HL-60/S4 treated with retinoic acid at 250 ng/mL for 4 days and 3 days (cell line): ENCODE measurements around the gene LRCH2.
"Not testable (repeated sequence)": the region's sequence is repeated elsewhere in the genome, so short reads cannot be mapped to it uniquely, and the experiment has no call there.

Source experiments
- in situ Hi-C: fragments of 300-500 bp; cut with MboI; formaldehyde crosslinking; loops from 2 replicates; pipeline ENCODE4 v1.7.0; 2022; ENCODE audit warnings: low sequenced_read_pairs

Gene LRCH2, protein sequence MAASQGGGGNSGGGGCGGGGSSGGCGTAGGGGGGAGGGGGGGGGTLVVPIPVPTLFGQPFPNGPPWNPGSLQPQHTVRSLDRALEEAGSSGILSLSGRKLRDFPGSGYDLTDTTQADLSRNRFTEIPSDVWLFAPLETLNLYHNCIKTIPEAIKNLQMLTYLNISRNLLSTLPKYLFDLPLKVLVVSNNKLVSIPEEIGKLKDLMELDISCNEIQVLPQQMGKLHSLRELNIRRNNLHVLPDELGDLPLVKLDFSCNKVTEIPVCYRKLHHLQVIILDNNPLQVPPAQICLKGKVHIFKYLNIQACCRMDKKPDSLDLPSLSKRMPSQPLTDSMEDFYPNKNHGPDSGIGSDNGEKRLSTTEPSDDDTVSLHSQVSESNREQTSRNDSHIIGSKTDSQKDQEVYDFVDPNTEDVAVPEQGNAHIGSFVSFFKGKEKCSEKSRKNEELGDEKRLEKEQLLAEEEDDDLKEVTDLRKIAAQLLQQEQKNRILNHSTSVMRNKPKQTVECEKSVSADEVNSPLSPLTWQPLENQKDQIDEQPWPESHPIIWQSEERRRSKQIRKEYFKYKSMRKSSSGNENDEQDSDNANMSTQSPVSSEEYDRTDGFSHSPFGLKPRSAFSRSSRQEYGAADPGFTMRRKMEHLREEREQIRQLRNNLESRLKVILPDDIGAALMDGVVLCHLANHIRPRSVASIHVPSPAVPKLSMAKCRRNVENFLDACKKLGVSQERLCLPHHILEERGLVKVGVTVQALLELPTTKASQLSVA

GRCh38 chrX:115233497-115234455 lies at the start of gene LRCH2:
LRCH2 (minus strand) TSS chrX:115234096; CDS start chrX:115234041, 55 bp downstream.
- in situ Hi-C loops = no loop called here

DNA sequence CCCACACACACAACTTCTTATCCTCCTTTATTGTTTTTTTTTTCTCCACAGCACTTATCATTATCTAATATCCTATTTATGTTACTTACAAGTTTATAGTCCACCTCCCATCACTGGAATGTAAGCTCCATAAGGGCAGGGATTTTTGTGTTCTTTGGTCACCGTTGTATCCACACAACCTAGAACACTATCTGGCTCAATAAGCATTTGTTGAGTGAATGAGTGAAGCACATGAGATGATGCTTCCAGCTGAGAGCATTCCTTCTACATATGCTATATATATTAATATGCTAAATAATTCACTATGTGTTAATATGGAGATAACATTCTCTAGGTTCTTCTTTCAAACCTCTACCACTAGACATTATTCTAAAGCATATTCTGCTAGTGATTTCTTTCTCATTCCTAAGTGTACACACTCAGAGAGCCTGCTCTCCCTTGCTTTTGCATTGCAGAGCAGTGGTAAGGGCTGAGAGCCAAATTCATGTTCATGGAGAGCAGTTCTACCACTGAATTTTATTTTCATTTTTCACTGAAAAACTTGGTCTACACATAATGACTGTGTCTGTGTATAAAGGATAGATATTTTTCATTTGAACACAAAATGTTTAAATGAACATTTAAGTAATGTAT lies 35.3 kb upstream of the LRCH2 start:
- in situ Hi-C loops = no loop called here

GRCh38 chrX:115268421-115268820 lies 34.5 kb upstream of the LRCH2 start:
- in situ Hi-C loops = no loop called here

- in situ Hi-C loops = no loop called here
These were observed 32.4 kb upstream of the LRCH2 start for GRCh38 chrX:115266300-115266699.

- in situ Hi-C loops = no loop called here
These were observed 30.1 kb upstream of the LRCH2 start for GRCh38 chrX:115264009-115264408.

DNA sequence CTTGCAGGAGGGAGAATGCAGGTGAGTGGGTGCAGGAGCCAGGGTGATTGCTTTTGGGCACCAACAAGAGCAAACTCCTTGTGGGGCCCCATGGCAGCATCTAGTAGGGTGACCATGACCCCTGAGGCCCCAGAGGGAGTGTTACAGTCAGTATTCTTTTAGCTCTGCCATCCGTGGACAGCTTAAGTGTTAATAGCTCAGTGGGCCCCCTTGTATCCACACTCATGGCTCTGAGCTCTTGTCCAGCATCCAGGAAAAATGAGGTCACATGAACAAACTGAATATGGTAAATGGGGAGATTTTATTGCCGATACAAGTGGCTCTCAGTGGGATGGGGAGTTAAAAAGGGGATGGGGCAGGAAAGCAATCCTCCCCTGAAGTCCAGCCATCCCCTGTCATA lies 27.3 kb upstream of the LRCH2 start:
- in situ Hi-C loops = no loop called here

DNA sequence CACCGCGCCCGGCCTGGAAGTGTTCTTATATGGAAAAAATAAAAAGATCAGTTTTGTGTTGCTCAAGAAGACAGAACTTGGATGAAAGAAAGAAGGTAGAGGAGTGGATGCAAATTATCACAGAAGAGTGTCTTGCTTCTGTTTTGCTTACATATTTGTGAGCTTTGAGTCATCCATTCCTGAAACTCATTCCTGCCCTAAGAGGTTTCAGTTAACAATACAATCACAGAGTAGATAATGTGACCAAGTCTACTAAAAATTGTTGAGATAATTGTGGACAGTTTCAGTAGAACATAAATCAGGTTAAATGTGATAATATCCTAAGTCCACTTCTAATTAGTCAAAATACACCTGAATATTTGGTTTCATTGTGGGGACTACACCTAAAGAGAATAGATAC lies 26.4 kb upstream of the LRCH2 start:
- in situ Hi-C loops = no loop called here

DNA sequence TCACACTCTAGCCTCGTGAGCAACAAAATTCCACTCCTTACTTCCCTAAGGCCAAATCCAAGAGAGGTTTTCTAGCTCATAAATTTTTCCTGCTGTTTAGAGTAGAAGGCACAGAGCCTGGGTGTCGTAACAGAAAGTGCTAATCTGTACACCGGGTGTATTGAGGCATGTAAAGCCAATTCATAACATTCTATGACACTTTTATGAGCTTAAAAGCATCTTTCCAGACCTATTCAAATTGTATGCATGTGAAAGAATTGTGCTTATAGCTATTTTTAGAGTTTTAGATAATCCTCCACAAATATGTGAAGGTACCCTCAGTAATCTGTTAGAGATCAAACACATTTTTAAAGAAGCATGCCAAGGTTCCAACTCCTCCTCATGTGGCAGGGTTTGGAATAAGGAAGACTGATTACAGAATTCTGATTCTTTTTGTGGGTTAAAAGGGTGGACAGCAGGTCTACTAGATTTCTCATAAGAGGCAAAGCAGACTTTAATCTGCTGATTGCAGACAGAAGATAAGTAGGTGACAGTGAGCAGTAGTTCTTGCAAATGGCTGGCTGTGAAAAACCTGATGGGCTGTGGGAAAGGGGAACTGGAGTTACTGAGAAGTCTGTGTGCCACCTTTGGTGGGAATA lies 25.5 kb upstream of the LRCH2 start:
- in situ Hi-C loops = no loop called here

- in situ Hi-C loops = no loop called here
These were observed 23.8 kb upstream of the LRCH2 start for GRCh38 chrX:115257711-115258110.

- in situ Hi-C loops = no loop called here
These were observed 21.1 kb upstream of the LRCH2 start for GRCh38 chrX:115255003-115255402.

DNA sequence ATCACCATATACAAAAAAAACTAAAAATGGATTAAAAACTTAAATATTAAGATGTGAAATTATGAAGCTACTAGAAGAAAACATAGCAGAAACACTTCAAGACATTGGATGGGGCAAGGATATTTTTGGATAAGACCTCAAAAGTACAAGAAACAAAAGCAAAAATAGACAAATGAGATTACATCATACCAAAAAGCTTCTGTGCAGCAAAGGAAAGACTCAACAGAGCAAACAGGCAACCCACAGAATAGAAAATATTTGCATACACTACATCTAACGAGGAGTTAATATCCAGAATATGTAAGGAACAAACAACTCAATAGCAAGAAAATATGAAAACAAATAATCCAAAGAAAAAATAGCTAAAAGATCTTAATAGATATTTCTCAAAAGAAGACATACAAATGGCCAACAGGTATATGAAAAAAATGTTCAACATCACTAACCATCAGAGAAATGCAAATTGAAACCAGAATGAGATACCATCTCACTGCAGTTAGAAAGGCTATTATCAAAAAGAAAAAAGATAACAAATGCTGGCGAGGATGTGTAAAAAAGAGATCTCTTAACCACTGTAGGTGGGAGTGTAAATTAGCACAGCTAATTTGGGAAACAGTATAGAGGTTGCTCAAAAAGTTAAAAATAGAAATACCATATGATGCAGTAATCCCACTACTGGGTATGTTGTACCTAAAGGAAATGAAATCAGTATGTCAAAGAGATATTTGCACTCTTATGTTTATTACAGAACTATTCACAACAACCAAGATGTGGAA lies 17.8 kb upstream of the LRCH2 start:
- in situ Hi-C loops = no loop called here

- in situ Hi-C loops = no loop called here
These were observed 3.2 kb upstream of the LRCH2 start for GRCh38 chrX:115237056-115237455.

- in situ Hi-C loops = no loop called here
These were observed 2.7 kb upstream of the LRCH2 start for GRCh38 chrX:115236560-115236959.

GRCh38 chrX:115234461-115234860 lies 565 bp upstream of the LRCH2 start:
- in situ Hi-C loops = no loop called here

DNA sequence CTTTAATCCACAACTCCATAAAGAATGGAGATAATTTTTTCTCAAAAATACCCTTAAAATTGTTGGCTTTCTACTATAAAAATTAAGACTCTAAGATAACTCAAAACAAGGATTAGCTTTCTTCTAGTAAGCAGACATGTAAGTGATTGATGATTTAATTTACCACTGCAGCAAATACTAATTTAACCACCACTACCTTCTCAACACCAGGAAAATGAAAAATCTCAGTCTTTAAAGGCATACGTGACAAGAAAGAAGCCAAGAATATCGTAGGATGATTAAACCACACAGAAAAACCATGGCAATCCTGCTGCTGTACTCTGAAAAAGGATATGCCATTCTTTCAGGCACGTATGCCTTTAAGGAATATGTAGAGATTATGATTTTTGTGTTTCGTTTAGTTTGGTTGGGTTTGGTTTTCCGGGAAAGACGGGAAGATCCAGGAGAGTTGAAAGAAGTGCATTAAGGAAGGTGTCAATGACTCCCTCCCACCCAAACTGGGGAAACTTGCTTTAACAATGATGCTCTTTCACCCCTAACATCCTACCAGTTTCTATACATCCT lies 881 bp downstream of the LRCH2 start:
- in situ Hi-C loops = no loop called here

DNA sequence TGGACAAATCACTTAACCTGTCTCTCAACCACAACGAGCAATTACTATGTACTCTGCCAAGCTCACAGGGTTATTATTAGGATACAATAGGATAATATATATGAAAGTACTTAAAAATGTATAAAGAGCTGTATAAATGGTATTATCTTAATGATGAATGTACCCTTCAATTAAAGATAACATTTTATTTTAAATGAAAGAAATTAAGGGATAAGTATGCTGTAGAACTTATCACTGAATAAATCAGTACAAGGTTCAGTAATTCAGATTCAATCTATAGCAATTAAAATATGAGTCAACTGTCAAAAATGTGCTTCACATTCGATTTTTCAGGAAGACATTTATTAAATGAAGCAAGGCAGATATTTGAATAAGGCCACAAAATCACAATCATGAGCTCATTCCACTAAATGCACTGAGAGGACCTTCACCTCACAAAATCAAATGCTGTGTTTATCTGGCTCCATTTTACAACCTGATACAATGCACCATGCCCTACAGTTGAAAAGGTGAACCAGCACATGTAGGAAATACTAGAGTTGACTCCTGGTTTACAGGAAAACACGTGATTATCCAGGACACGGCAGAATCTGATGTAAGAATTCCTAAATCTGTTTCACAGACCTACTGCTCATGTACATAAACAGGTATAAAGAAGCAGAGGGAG lies 4.4 kb downstream of the LRCH2 start:
- in situ Hi-C loops = no loop called here

GRCh38 chrX:115226929-115227328 lies 7.0 kb downstream of the LRCH2 start:
- in situ Hi-C loops = no loop called here

- in situ Hi-C loops = not testable (repeated sequence)
These were observed 16.6 kb downstream of the LRCH2 start for GRCh38 chrX:115217346-115217745.

GRCh38 chrX:115214605-115215004 lies 19.3 kb downstream of the LRCH2 start:
- in situ Hi-C loops = no loop called here
